CD4-positive, alpha-beta T cell treated with Interleukin-15 for 1 hour (primary cell): Measurements from ENCODE around the gene MYO7B.

Source experiments
- DNase-seq: peaks from one replicate; pipeline ENCODE4 v3.0.0-alpha.2; 2020

MYO7B gene

GRCh38 chr2:127651971-127652550, 116.6 kb downstream of the MYO7B start:
- no peak for DNase-seq

GRCh38 chr2:127652786-127653357, 117.4 kb downstream of the MYO7B start:
- no peak for DNase-seq

GRCh38 chr2:127653421-127654083, 118.1 kb downstream of the MYO7B start:
- DNase-seq, result no peak

- no peak for DNase-seq
Measured at GRCh38 chr2:127654084-127654837, 118.8 kb downstream of the MYO7B start.

- no peak for DNase-seq
Measured at GRCh38 chr2:127654838-127655175, 119.3 kb downstream of the MYO7B start.

- DNase-seq, result no peak
Measured at GRCh38 chr2:127655209-127656073, 120.0 kb downstream of the MYO7B start.

- no peak for DNase-seq
Measured at GRCh38 chr2:127656569-127657231, 121.2 kb downstream of the MYO7B start.

- no peak for DNase-seq
Measured at GRCh38 chr2:127657232-127657595, 121.7 kb downstream of the MYO7B start.

- DNase-seq, result no peak
Measured at GRCh38 chr2:127658146-127658545, 122.7 kb downstream of the MYO7B start.

GRCh38 chr2:127658641-127659407, 123.3 kb downstream of the MYO7B start:
- no peak for DNase-seq

- no peak for DNase-seq
Measured at GRCh38 chr2:127659408-127660290, 124.2 kb downstream of the MYO7B start.

- no peak for DNase-seq
Measured at GRCh38 chr2:127660291-127660578, 124.8 kb downstream of the MYO7B start.

GRCh38 chr2:127661072-127661649, 125.7 kb downstream of the MYO7B start:
- no peak for DNase-seq

GRCh38 chr2:127661949-127662510, 126.5 kb downstream of the MYO7B start:
- DNase-seq, result peak; percentile 1

GRCh38 chr2:127662937-127663565, 127.6 kb downstream of the MYO7B start:
- peak; percentile 14 for DNase-seq

GRCh38 chr2:127663566-127664064, 128.1 kb downstream of the MYO7B start:
- DNase-seq, result peak; percentile 0

GRCh38 chr2:127664065-127664894, 128.8 kb downstream of the MYO7B start:
- peak; percentile 4 for DNase-seq

GRCh38 chr2:127664895-127665225, 129.4 kb downstream of the MYO7B start:
- no peak for DNase-seq
